Fibroblast of skin of right biceps (primary cell): ENCODE results near the gene CFAP410.

ENCODE experiments used
- DNase-seq: peaks from one replicate; pipeline ENCODE4 v3.0.0-alpha.2; 2013

CFAP410 gene

GRCh38 chr21:44338971-44339910 lies at the start of gene CFAP410:
CFAP410 (minus strand) TSS chr21:44339390; CDS start chr21:44339194, 196 bp downstream.
- peak; percentile 95 for DNase-seq

- DNase-seq: no peak
Observed at GRCh38 chr21:44384968-44385367, 45.8 kb upstream of the CFAP410 start.

- no peak for DNase-seq
Observed at GRCh38 chr21:44383216-44383615, 44.0 kb upstream of the CFAP410 start.

GRCh38 chr21:44382536-44382935 lies 43.3 kb upstream of the CFAP410 start:
- no peak for DNase-seq

- DNase-seq: no peak
Observed at GRCh38 chr21:44381874-44382273, 42.7 kb upstream of the CFAP410 start.

GRCh38 chr21:44380876-44381275 lies 41.7 kb upstream of the CFAP410 start:
- DNase-seq: no peak

GRCh38 chr21:44379991-44380865 lies 41.0 kb upstream of the CFAP410 start:
- DNase-seq: no peak

- DNase-seq: no peak
Observed at GRCh38 chr21:44379515-44379848, 40.3 kb upstream of the CFAP410 start.

GRCh38 chr21:44378646-44379514 lies 39.7 kb upstream of the CFAP410 start:
- no peak for DNase-seq

- DNase-seq: no peak
Observed at GRCh38 chr21:44377922-44378645, 38.9 kb upstream of the CFAP410 start.

GRCh38 chr21:44377201-44377921 lies 38.2 kb upstream of the CFAP410 start:
- DNase-seq: no peak

GRCh38 chr21:44376606-44377005 lies 37.4 kb upstream of the CFAP410 start:
- DNase-seq: no peak

GRCh38 chr21:44375761-44376241 lies 36.6 kb upstream of the CFAP410 start:
- DNase-seq: no peak

GRCh38 chr21:44375281-44375651 lies 36.1 kb upstream of the CFAP410 start:
- no peak for DNase-seq

- DNase-seq: no peak
Observed at GRCh38 chr21:44374601-44375280, 35.6 kb upstream of the CFAP410 start.

GRCh38 chr21:44372616-44373015 lies 33.4 kb upstream of the CFAP410 start:
- no peak for DNase-seq

- no peak for DNase-seq
Observed at GRCh38 chr21:44371596-44371995, 32.4 kb upstream of the CFAP410 start.

GRCh38 chr21:44370786-44371410 lies 31.7 kb upstream of the CFAP410 start:
- no peak for DNase-seq

- DNase-seq: peak; percentile 26
Observed at GRCh38 chr21:44370027-44370735, 31.0 kb upstream of the CFAP410 start.
